ENCODE measurements around the gene PLCB1.

DNA sequence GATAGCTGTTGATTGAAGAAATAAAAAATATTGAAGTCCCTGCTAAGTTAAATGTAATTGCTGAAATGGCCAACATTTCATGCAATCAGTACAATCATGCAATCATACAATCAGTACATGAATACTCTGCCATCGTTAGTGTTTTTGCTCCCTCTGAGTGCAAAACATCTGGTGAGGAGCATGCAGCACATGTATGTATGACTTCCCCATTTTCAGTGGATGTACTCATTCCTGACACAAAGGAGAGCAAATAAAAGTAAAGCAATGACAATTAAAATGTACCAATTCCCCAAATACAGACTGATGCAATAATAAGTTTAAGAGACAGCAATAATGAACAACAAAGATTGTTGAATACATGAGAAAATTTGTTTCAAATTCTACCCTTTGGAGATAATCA is 140.7 kb downstream of the PLCB1 start:
- TF ChIP-seq, protein P1, sequence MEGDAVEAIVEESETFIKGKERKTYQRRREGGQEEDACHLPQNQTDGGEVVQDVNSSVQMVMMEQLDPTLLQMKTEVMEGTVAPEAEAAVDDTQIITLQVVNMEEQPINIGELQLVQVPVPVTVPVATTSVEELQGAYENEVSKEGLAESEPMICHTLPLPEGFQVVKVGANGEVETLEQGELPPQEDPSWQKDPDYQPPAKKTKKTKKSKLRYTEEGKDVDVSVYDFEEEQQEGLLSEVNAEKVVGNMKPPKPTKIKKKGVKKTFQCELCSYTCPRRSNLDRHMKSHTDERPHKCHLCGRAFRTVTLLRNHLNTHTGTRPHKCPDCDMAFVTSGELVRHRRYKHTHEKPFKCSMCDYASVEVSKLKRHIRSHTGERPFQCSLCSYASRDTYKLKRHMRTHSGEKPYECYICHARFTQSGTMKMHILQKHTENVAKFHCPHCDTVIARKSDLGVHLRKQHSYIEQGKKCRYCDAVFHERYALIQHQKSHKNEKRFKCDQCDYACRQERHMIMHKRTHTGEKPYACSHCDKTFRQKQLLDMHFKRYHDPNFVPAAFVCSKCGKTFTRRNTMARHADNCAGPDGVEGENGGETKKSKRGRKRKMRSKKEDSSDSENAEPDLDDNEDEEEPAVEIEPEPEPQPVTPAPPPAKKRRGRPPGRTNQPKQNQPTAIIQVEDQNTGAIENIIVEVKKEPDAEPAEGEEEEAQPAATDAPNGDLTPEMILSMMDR (conservative IDR thresholded peaks at IDR 0.05; ENCODE audit: low read depth, low read length) = no peak
- TF ChIP-seq POLR2A (IDR thresholded peaks at IDR 0.05; ENCODE audit: low read depth, low read length) (no peak), RCOR1 (IDR thresholded peaks at IDR 0.05; ENCODE audit: insufficient replicate concordance, low read length) (no peak), MXI1 (IDR thresholded peaks at IDR 0.05; ENCODE audit: borderline replicate concordance, low read depth, low read length) (no peak), MAZ (IDR thresholded peaks at IDR 0.05; ENCODE audit: borderline replicate concordance, low read depth, low read length) (no peak), CEBPB (IDR thresholded peaks at IDR 0.05; ENCODE audit: low read depth, low read length) (no peak), RAD21 (IDR thresholded peaks at IDR 0.05; ENCODE audit: low read length) (no peak), SMC3 (IDR thresholded peaks at IDR 0.05; ENCODE audit: low read depth, low read length) (no peak), MAFK (IDR thresholded peaks at IDR 0.05; ENCODE audit: low read depth, low read length) (no peak)
